ENCODE data around the gene BCAP29.
"Not testable (repeated sequence)": the region's sequence is repeated elsewhere in the genome, so short reads cannot be mapped to it uniquely, and the experiment has no call there.

Gene BCAP29

DNA sequence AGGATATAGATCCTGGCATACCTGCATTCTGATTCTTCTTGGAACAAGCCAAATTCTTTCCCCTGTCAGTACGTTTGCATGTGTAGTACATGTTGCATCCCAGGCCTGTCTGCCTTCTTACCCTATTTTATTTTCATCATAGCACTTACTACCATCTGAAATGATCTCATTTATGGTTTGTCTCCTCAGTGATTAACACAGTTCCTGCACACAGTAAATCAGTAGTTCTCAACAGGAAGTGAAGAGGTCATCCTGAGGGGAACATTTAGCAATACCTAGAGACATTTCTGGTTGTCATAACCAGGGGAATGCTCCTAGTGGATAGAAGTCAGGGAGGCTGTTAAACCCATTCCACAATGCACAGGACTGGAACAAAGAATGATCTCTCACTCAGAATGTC is 42.4 kb downstream of the BCAP29 start:
- Mint-ChIP-seq H3K27me3 (no peaks in the 10 kb centered on the region), H3K4me1 (ENCODE audit: low read depth) (no peaks in the 10 kb centered on the region), H3K4me3 (no peak overlapping the region), H3K9me3 (no peaks in the 10 kb centered on the region), H3K36me3 (ENCODE audit: low read depth) (peaks cover 6% of the 10 kb centered on the region), H3K27ac (no peak overlapping the region)
- intact Hi-C loops (cut with micrococcal nuclease), result no loop called here

DNA sequence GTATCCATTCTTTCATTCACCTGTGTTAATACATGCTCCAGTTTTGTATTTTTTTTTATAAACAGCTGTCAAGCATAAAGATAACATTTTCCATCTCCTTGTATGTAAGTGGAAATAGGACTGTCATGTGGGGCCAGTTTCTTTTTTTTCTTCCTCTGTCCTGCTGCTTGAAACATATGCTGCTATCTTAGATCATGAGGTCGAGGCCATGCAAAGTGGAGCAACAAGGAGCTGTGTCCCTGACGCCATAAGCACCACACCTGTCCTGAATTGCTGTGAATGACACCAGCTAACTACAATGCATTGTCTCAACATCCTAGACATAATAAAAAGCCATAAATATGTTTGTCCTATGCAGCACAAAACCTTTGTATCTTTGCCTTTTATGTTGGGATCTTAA is 42.8 kb downstream of the BCAP29 start:
- H3K9me3 Mint-ChIP-seq, result no peaks in the 10 kb centered on the region
- peaks cover 6% of the 10 kb centered on the region for H3K36me3 Mint-ChIP-seq (ENCODE audit: low read depth)
- intact Hi-C loops (cut with micrococcal nuclease), result no loop called here
- H3K27ac Mint-ChIP-seq, result no peak overlapping the region
- H3K27me3 Mint-ChIP-seq, result no peaks in the 10 kb centered on the region
- no peaks in the 10 kb centered on the region for H3K4me1 Mint-ChIP-seq (ENCODE audit: low read depth)
- no peak overlapping the region for H3K4me3 Mint-ChIP-seq

DNA sequence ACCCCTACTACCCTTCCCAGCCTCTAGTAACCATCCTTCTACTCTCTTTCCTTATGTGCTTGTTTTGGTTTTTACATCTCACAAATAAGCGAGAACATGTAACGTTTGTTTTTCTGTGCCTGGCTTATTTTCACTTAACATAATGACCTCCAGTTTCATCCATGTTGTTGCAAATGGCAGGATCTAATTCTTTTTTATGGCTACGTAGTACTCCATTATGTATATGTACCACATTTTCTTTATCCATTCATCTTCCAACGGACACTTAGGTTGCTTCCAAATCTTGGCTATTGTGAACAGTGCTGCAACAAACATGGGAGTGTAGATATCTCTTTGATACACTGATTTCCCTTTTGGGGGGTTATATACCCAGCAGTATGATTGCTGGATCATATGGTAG is 47.0 kb downstream of the BCAP29 start:
- Mint-ChIP-seq H3K9me3 (no peaks in the 10 kb centered on the region), H3K4me3 (no peak overlapping the region), H3K36me3 (ENCODE audit: low read depth) (peaks cover 22% of the 10 kb centered on the region), H3K27me3 (no peaks in the 10 kb centered on the region), H3K27ac (no peak overlapping the region), H3K4me1 (ENCODE audit: low read depth) (peaks cover 17% of the 10 kb centered on the region)
- intact Hi-C loops (cut with micrococcal nuclease), result no loop called here

DNA sequence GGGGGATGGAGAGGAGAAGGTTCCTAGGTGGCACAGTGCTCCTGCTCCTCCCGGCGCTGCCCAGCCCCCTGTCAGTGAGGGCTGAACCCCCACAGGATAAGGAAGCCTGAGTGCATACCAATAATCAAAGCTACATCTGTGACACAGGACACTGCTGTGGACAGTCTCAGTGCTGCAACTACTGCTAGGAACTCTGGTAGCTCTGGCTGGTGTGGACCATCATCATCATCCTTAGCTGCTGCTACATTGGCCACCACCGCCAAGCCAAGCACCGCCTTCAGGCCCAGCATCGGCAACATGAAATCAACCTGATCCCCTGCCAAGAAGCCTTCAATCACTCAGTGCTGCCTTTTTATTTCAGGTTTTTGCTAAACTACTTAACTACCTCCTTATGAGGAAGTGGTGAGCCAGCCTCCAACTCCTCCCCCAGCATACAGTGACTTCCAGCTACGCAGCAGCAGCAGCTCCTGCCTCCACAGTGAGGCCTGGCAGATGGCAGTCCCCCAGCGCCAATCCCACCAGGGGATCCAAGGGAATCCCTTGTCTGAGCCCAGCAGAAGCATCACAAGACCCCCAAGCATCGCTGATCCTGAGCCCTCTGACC is 48.5 kb downstream of the BCAP29 start:
- no peaks in the 10 kb centered on the region for H3K27me3 Mint-ChIP-seq
- no peak overlapping the region for H3K4me3 Mint-ChIP-seq
- H3K27ac Mint-ChIP-seq, result peak overlapping the region; percentile 26
- H3K4me1 Mint-ChIP-seq (ENCODE audit: low read depth), result peaks cover 23% of the 10 kb centered on the region
- no peaks in the 10 kb centered on the region for H3K9me3 Mint-ChIP-seq
- peaks cover 22% of the 10 kb centered on the region for H3K36me3 Mint-ChIP-seq (ENCODE audit: low read depth)
- intact Hi-C loops (cut with micrococcal nuclease), result no loop called here

DNA sequence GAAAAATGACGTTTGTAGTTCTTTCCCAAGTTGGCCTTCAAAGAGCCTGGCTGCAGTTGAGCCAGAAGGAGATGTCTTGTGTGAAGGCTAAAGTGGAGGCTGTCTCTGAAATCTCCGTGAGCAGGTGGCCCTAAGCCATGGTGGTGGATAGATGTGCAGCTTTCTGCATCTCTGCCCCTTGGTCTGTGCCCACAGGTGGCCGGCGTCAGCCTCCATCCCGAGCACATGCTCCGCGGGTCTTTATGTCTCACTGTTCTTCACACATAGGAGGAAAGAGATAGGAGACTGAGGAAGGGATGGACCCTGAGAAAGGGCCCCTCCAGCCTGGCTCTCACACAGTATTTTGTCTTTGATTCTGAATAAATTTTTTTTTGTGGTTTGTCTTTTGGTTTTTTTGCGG is 50.3 kb downstream of the BCAP29 start:
- Mint-ChIP-seq H3K27me3 (no peaks in the 10 kb centered on the region), H3K36me3 (ENCODE audit: low read depth) (peaks cover 22% of the 10 kb centered on the region), H3K4me1 (ENCODE audit: low read depth) (peaks cover 23% of the 10 kb centered on the region), H3K9me3 (no peaks in the 10 kb centered on the region), H3K27ac (no peak overlapping the region), H3K4me3 (no peak overlapping the region)
- intact Hi-C loops (cut with micrococcal nuclease), result no loop called here

DNA sequence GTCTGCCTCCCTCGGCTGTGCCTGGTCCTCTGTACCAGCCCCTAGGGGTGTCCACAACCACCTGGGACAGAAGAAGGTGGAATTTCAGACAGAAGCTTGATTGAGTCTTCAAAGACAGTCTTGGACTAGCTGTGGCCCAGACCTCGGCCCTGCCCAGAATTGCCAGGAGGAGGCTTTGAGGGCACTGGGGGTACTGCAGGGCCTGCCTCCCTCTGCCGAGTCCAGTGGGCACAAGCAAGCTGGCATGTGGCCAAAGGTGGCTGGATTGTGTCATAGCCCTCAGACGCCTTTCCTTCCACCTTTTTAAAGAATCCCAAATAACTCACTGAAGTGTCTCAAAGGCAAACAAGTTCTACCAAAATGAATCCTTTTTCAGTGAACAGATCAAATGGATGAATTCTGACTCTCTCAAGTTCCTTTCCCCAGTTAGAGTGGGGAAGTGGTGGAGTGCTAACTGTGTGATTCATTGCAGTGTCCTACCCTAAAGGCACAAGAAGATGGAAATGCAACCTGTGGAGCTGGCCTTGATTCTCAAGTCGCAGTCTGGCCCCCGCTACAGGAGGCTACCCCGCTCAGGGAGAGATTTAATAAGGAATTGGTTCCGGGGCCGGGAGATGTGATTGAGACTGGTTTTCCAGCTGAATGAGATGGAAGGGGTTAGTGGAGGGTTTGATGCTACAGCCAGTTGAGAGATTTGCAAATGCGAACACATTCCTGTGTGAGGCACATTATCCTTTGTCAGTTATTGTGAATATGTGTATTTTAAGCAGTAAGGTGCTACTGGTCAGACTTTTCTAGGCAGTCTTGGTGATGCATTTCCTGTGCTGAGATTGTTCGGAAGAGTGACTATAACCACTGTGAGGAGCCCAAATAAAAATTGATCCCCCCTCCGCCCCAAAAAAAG is 51.8 kb downstream of the BCAP29 start:
- Mint-ChIP-seq H3K27me3 (no peaks in the 10 kb centered on the region), H3K36me3 (ENCODE audit: low read depth) (peaks cover 20% of the 10 kb centered on the region), H3K4me3 (no peak overlapping the region), H3K4me1 (ENCODE audit: low read depth) (peaks cover 23% of the 10 kb centered on the region), H3K9me3 (no peaks in the 10 kb centered on the region), H3K27ac (no peak overlapping the region)
- intact Hi-C loops (cut with micrococcal nuclease), result no loop called here

DNA sequence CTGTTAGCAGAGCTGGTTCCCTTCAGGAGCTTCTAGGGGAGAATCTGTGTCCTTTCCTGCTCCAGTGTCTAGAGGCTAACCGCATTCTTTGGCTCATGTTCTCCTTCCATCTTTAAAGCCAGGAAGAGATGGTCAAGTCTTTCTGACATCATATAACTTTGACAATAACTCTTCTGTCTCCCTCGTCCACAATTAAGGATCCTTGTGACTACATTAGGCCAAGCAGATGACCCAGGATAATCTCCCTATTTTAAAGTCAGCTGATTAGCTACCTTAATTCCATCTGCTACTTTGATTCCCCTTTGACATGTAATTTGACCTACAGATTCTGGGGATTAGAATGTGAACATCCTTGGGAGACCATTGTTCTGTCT is 52.4 kb downstream of the BCAP29 start:
- Mint-ChIP-seq H3K36me3 (ENCODE audit: low read depth) (peaks cover 16% of the 10 kb centered on the region), H3K4me1 (ENCODE audit: low read depth) (peaks cover 23% of the 10 kb centered on the region), H3K27ac (no peak overlapping the region)

DNA sequence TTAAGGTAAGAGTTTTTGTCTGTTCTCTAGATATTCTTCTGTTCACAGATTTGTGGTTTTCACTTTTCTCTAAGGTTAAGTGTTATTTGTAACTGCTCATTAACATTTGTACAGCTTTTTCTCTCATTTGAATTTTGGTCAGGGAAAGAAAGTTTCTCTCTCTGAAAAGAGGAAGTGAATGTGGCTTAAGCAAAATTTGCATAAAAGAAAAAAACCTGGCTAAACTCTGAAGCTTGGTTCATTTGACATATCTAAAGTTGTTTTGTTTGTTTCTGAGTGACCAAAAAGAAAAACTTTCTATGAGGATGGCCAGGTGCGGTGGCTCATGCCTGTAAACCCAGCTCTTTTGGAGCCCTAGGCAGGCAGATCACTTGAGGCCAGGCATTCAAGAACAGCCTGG is 58.5 kb downstream of the BCAP29 start:
- H3K36me3 Mint-ChIP-seq (ENCODE audit: low read depth), result no peaks in the 10 kb centered on the region
- intact Hi-C loops (cut with micrococcal nuclease), result no loop called here
- peaks cover 19% of the 10 kb centered on the region for H3K4me1 Mint-ChIP-seq (ENCODE audit: low read depth)
- H3K27ac Mint-ChIP-seq, result peak overlapping the region; percentile 30
- H3K4me3 Mint-ChIP-seq, result no peak overlapping the region
- peaks cover 2% of the 10 kb centered on the region for H3K27me3 Mint-ChIP-seq
- peaks cover 7% of the 10 kb centered on the region for H3K9me3 Mint-ChIP-seq

More for the DNA sequence above, 52.4 kb downstream of the BCAP29 start:
- no peaks in the 10 kb centered on the region for H3K27me3 Mint-ChIP-seq
- intact Hi-C loops (cut with micrococcal nuclease), result no loop called here
- H3K9me3 Mint-ChIP-seq, result peaks cover 2% of the 10 kb centered on the region
- no peak overlapping the region for H3K4me3 Mint-ChIP-seq

DNA sequence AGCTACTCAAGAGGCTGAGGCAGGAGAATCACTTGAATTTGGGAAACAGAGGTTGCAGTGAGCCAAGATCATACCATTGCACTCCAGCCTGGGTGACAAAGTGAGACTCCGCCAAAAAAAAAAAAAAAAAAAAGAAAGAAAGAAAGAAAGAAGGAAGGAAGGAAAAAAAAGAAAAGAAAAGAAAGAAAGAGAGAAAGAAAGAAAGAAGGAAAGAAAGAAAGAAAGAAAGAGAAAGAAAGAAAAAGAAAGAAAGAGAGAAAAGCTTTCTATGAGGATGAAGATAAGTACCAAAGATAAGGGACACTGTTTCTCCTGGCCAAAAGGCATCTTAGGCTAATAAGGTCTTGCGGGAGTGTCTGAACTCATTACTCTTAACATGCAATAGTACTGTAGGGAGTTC is 59.0 kb downstream of the BCAP29 start:
- intact Hi-C loops (cut with micrococcal nuclease); H3K4me3 Mint-ChIP-seq; H3K27ac Mint-ChIP-seq: not testable (repeated sequence)

DNA sequence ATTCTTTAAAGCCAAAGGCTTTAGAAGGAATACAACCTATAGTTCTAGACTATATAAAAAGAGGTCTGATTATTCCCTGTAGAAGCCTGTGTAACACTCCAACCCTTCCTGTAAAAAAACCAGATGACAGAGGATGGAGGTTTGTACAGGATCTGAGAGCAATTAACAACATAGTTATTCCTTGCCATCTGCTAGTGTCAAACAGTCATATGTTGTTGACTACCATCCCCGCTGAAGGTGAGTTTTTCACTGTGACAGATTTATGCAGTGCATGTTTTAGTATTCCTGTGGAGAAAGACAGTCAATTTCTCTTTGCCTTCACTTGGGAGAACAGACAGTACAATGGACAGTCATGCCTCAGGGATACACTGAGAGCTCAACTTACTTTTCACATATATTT is 61.6 kb downstream of the BCAP29 start:
- intact Hi-C loops (cut with micrococcal nuclease), result no loop called here
- Mint-ChIP-seq H3K4me1 (ENCODE audit: low read depth) (peaks cover 28% of the 10 kb centered on the region), H3K36me3 (ENCODE audit: low read depth) (no peaks in the 10 kb centered on the region), H3K27ac (no peak overlapping the region), H3K9me3 (peaks cover 7% of the 10 kb centered on the region), H3K27me3 (peaks cover 2% of the 10 kb centered on the region), H3K4me3 (no peak overlapping the region)

More for the DNA sequence above, 59.0 kb downstream of the BCAP29 start:
- H3K4me1 Mint-ChIP-seq (ENCODE audit: low read depth), result peaks cover 22% of the 10 kb centered on the region
- not testable (repeated sequence) for H3K27me3 Mint-ChIP-seq; H3K36me3 Mint-ChIP-seq (ENCODE audit: low read depth); H3K9me3 Mint-ChIP-seq

DNA sequence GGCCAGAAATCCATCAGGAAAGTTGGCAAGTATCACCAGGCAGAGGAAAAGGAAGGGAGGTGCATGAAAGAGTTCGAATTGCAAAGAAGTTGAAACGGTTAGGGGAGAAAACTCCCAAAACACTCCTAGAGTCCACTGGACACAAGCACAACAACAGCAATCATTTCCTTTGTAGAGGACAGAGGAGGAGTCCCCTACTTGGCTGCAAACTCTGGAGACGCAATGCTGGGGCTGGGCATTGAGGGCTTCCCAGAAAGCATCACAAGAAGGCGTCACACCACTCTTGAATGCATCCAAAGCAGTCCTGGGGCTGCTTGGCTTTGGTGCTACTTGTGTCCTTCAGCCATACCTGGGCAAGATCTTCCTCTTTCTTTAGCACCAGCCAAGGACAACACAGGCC is 62.5 kb downstream of the BCAP29 start:
- Mint-ChIP-seq H3K27me3 (peaks cover 2% of the 10 kb centered on the region), H3K36me3 (ENCODE audit: low read depth) (no peaks in the 10 kb centered on the region), H3K4me3 (no peak overlapping the region), H3K4me1 (ENCODE audit: low read depth) (peaks cover 28% of the 10 kb centered on the region), H3K9me3 (peaks cover 5% of the 10 kb centered on the region), H3K27ac (no peak overlapping the region)
- intact Hi-C loops (cut with micrococcal nuclease), result no loop called here

DNA sequence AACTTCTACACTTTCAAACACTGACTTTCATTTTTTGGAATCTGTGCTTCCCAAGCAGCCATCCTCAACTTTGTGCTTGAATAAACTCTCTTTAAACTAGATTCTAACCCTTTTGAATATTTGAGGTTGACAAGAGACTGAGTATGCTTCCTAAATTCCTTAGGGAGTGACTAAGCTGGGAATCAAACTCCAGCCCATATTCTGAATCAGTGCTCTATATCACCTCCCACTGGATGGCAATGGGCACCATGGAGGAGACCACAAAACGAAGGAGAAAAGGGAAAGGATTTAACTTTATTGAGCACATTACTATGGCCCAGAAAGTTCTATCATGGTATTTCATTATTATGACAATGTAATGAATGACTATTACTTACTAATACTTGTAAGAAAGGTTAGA is 63.4 kb downstream of the BCAP29 start:
- intact Hi-C loops (cut with micrococcal nuclease), result no loop called here
- Mint-ChIP-seq H3K27ac (no peak overlapping the region), H3K27me3 (peaks cover 2% of the 10 kb centered on the region), H3K36me3 (ENCODE audit: low read depth) (no peaks in the 10 kb centered on the region), H3K4me1 (ENCODE audit: low read depth) (peaks cover 24% of the 10 kb centered on the region), H3K9me3 (no peaks in the 10 kb centered on the region), H3K4me3 (no peak overlapping the region)

DNA sequence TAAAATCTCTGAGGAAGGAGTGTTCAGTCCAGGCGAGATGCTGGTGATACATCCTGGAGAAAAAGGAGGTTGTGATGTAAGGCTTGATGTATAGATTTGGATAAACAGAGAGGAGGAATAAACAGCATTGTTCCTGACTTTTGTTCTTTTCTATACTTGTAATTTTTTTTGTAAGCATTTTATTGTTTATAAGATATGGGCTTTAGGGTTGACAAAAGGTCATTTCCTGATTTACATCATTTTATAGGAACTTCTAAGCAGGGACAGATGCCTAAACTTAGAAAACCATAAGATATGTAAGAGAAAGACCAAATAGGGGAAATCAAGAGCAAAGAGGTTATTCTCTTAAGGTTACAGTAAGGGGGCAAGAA is 63.9 kb downstream of the BCAP29 start:
- peaks cover 18% of the 10 kb centered on the region for H3K4me1 Mint-ChIP-seq (ENCODE audit: low read depth)
- H3K4me3 Mint-ChIP-seq, result no peak overlapping the region
- H3K27me3 Mint-ChIP-seq, result peaks cover 2% of the 10 kb centered on the region
- no peaks in the 10 kb centered on the region for H3K9me3 Mint-ChIP-seq
- no peak overlapping the region for H3K27ac Mint-ChIP-seq
- H3K36me3 Mint-ChIP-seq (ENCODE audit: low read depth), result no peaks in the 10 kb centered on the region
- intact Hi-C loops (cut with micrococcal nuclease), result no loop called here

DNA sequence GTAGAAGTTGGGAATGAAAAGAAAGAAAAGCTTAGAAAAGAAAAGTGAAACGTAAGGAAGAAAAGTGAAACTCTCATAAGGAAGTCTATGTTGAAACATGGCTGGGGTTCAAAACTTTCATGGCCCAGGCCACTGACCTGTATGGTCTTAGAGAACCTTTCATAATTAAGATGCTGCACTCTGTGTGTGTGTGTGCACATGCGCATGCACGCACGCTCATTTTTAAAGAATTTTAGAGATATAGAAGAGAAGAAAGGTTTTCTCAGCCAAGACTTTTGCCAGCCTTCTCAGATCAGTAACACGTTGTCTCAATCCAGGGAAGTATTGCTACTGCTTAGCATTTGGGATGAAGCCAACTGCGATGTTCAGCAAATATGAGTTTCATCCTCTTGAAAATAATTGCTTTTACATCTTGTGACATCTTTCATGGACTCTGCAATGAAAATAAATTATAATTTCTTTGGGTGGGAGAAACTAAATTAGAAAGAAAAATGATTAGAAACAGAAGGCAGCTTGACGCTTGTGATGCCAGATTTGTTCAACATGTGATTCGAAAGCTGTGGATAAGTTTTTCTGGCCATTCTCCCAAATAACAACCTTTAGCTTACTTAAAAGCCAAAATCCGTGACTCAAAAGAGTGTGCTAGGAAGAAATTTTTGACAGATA is 64.4 kb downstream of the BCAP29 start:
- Mint-ChIP-seq H3K9me3 (no peaks in the 10 kb centered on the region), H3K27ac (no peak overlapping the region), H3K4me3 (no peak overlapping the region), H3K4me1 (ENCODE audit: low read depth) (peaks cover 13% of the 10 kb centered on the region), H3K27me3 (peaks cover 4% of the 10 kb centered on the region), H3K36me3 (ENCODE audit: low read depth) (no peaks in the 10 kb centered on the region)
- intact Hi-C loops (cut with micrococcal nuclease), result no loop called here
